Stimulated activated CD4-positive, alpha-beta T cell treated with anti-CD3 and anti-CD28 coated beads, Interleukin-15, amount 100 ng/mL, for 24 hours (primary cell): ENCODE data around the gene ME1.
"Not testable (repeated sequence)": the region's sequence is repeated elsewhere in the genome, so short reads cannot be mapped to it uniquely, and the experiment has no call there.

Experiments used
- DNase-seq: peaks from one replicate; pipeline ENCODE4 v3.0.0-alpha.2; 2020

The ME1 gene

DNA sequence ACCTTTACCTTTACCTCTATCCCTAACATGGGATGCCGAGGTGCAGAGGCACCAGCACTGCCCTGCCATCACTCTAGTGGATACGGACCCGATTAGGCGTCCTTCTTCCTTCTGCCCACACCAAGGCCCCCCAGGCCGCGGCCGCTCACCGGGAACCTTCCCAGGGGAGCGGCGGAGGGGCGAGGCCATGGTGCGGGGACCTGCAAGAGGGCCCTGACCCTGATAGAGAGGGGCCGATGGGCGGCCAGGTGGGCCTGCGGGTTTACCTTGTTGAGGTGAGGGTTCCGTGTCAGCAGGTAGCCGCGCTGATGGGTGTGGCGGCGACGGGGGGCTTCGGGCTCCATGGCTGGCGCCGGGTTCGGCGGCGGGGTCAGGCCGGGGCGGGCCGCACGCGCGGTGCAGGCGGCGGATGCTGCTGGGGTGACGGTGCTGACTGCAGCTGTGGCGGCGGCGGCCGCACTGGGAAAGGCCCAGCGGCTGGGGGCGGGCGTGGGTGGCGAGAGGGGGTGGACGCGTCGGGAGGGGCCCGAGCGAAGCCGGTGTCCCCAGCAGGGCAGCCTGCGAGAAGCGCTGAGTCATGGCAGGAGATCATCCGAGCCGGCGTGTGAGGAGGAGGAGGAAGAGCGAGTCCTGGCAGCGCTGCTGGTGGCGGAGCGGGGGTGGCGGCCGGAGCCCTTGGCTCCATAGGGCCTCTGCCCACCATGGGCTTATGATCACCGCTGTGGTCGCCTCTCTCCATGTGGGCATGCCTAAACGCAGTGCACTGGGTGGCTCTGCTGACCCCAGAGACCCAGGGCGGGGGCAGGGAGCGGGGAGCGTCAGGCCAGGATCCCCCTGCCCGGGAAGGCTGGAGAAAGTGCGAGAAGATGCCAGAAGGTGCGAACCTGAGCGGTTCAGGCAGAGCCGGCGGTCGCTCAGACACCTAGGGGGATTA lies at the start of gene ME1:
ME1 (minus strand) TSS at position 441 of the 934 bp plus-strand sequence; CDS start at position 344, 97 bp downstream.
- peak; percentile 40 for DNase-seq

DNA sequence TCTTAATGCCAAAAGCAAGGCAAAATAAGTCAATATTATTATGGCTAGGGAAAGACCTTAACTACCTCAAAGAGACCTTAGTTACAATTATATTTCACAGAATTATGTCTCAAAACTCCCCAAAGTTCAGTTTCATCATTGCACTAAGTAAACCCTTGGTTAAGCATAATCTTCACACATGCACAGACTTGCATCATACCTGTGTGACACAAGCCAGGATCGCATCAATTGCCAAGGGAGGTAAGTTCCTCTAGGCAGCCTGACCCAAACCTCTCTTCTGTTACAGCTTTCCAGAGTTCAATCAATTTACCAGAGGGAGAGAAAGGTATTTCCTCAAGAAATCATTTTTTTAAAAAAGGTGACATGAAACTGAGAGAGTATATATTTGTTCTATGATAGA lies 49.6 kb upstream of the ME1 start:
- DNase-seq: no peak

DNA sequence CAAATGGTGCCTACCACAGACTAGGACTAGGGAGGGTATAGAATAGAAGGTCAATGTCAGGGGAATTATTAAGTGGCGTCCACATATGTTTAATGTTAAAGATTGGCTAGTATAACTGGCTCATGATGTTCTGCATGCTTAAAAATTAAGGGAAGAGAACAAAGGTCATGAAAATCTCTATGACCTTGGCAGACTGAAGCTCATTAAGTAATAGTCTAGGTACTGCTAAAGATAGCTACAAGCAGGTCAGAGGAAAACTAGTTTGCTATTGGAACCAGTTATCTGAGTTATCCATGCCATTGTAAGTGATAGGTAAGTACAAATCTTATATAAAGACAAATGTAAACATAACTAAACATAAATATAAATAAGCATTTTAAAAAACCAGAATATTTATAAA lies 48.5 kb upstream of the ME1 start:
- no peak for DNase-seq

DNA sequence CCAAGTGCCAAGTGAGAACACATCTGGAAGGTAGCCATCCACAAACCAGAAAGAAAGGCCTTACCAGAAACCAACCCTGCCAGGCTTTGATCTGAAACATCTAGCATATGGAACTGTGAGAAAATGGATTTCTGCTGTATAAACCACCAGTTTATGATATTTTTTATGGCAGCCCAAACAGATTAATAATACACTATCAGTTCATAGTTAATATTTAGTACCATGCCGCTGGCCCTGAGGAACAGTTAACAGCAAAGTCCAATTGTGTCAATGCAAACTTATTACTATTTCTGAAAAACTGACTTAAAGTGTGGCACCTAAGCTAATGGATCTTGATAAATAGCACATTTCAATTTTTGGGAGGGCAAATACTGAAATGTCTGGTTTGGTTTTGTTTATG lies 46.1 kb upstream of the ME1 start:
- no peak for DNase-seq

DNA sequence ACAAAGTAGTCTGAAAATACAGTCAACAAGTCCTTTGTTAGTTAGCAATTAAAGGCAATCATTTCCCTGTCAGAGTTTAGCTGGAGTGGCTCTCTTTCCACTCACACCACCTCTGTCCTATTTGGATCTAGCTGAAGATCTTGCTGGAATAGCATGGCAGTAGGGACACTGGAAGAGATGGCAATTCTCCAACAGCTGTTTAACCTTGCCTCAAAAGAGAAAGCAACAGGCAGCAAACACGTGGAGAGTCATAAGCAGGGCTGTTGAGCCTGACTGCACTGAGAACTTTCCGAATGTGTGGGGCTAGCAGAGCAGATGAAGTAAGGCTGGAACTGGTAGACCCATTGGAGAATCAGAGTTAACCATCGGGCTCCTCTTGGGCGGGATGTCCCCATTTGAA lies 43.5 kb upstream of the ME1 start:
- no peak for DNase-seq

DNA sequence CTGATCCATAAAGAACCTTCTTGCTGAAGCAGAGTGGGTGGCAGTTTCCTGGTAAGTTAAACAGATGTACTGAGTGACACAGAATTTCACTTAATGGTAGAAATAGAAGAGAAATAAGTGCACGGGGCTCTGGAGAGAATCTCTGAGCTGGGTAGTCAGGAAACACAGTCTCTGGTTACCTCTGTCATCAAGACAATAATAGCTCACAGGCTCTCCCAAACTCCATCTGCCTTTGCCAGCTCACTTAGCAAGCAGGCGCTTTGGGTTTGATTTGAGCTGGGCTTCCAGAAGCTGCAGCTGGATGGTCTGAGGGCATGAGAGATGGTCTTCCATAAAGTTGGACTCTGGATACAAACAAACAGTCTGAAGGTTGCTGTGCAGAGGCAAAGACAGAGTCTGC lies 41.9 kb upstream of the ME1 start:
- no peak for DNase-seq

DNA sequence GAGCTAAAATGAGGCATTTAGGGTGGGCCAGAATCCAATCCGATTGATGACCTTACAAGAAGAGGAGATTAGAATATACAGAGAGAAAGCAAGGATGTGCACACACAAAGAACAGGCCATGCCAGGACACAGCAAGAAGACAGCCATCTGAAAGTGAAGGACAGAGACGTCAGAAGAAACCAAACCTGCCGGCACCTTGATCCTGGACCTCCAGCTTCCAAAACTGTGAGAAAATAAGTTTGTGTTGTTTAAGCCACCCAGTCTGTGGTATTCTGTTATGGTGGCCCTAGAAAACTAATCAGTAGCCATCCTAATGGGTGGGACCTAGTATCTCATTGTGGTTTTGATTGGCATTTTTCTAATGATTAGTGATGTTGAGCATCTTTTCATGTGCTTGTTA lies 39.7 kb upstream of the ME1 start:
- DNase-seq: no peak

DNA sequence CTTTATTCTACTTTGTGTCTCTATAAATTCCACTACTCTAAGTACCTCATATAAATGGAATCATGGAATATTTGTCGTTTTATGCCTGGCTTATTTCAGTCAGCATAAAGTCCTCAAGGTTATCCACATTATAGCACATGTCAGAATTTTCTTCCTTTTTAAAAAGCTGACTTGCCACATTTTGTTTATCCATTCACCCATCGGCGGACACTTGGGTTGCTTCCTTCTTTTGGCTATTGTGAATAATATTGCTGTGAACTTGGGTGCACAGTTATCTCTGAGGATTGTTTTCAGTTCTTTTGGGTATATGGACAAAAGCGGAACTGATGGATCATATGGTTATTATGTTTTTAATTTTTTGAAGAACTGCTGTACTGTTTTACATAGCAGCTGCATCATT lies 39.1 kb upstream of the ME1 start:
- no peak for DNase-seq

DNA sequence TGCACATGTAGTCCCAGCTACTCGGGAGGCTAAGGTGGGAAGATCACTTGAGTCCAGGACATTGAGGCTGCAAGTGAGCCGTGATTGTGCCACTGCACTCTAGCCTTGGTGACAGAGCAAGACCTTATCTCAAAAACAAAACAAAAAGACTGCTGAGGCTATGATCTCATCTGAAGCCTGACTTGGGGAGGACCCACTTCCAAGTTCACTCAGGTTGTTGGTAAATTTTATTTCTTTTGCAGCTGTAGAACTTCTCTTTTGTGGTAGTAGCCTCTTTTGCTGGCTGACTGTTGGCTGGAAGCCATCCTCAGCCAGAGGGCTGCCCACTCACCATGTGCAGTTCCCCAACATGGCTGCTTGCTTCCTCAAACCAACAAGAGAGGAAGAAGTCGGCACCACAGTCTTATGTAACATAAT lies 36.8 kb upstream of the ME1 start:
- no peak for DNase-seq

DNA sequence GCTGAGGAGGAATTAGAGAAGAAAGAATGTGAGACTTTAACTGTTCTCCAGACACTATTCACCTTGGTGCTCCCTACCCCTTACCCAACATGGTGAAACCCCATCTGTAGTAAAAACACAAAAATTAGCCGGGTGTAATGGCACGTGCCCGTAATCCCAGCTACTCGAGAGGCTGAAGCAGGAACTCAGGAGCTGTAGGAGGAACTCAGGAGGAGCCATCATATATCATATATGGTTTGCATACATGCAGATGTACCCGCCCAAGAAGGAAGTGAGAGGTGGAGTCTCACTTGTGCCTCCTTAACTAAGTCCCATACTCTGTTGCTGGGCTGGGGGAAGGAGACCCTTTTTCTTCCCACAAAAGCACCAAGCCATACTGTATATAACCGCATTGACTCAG lies 35.5 kb upstream of the ME1 start:
- no peak for DNase-seq

DNA sequence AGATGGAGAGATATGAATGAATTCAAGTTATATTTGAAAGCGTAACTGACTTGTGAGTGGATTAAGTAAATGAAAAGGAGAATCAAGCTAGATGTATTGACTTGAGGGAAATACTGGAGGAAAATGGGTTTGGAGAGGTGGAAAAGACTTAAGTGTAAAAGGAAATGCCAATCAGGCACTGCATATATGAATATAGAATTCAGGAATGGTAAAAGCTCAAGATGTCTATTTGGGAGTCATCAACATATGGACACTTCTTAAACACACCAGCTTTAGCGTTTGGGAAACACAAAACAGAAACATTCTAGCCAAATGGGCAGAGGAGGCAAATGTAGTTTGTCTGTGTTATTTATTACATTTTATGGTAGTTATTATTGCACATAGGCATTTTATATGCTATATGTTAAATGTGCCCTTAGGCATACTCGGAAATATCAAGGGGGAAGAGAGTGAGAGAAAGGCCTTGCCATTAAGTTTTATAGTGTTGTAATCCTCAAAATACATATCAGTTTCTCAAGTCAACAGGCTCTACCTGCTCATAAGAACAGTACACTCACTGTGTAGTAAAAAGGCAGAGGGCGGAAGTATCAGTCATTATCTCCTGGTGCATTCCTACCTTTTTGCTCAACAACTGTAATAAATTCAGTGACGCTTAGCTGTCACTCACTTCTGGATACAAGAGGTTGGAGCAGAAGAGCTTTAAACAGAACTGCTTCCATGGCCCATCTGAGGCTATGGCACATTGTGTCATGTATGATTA lies 33.7 kb upstream of the ME1 start:
- DNase-seq: no peak

DNA sequence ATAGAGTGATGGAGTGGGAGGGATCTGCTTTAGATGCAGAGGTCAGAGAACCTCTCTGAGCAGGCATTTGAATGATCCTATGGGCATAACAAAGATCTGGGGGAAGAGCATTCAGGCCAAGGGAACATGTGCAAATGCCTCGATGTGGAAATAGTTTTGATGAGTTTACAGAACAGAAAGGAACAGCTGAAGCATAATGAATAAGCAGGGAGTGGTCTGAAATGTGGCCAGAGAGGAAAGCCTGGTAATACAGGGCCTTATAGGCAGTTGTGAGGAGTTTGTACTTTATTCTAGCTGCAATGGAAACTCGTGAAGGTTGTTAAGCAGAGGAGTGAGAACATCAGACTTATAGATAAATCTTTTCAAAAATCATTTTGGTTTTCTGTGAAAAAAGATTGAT lies 33.0 kb upstream of the ME1 start:
- no peak for DNase-seq

DNA sequence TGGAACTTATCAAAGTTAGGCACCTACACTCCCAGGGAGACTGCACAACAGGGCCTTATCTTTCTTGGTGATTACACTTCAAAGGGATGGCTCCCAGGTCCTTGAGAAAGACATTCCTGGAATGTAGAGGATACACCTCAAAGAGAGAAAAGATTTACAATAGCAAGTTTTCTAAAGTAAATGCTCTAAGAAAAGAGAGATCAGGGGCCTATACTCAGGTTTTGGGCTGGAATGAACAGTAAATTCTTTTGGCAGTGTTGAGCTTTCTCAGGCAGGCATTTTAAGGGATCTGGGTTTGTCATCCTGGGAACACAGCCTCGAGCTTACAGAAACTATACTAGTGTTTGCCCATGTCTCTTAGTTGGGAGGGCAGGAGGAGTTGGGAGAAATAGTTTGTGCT lies 31.7 kb upstream of the ME1 start:
- no peak for DNase-seq

DNA sequence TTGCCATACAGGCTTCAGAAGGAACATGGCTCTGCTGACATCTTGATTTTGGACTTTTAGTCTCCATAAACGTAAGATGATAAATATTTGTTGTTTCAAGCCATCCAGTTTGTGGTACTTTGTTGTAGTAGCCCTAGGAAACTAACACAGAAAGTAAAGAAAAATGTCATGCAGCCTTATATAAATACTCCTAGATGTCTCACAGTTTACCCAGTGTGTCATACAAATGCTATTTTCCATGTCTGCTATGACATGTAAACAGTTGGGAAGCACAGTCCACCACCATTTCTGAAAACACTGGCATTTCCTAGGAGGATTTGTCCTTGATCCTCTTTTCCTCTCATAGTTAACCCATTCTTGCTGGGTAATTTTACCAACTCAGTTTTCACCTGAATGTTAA lies 30.6 kb upstream of the ME1 start:
- DNase-seq: no peak

DNA sequence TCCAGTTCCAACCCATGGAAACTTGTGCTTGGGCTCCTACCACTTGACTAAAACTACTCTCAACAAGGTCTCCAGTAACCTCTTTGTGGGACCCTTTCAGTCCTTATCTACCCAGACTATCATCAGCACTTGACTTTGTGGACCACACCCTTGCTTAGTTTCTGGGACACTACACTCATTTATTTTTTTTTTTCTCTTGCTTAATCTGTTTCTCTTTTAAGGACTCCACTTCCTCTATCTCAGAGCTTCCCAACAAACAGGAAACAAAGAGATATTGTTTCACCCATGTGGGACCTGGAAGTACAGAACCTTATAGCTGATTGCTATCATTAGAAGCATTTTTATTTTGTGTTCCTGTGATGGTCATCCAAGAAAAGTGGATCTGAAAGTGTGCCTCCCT lies 28.8 kb upstream of the ME1 start:
- no peak for DNase-seq

DNA sequence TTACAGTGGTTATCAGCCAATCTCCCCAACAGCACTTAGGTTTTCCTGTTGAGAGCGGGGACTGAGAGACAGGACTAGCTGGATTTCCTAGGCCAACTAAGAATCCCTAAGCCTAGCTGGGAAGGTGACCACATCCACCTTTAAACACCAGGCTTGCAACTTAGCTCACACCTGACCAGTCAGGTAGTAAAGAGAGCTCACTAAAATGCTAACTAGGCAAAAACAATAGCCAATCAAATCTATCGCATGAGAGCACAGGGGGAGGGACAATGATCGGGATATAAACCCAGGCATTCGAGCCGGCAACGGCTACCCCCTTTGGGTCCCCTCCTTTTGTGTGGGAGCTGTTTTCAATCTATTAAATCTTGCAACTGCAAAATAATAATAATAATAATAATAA lies 19.2 kb upstream of the ME1 start:
- DNase-seq: not testable (repeated sequence)

DNA sequence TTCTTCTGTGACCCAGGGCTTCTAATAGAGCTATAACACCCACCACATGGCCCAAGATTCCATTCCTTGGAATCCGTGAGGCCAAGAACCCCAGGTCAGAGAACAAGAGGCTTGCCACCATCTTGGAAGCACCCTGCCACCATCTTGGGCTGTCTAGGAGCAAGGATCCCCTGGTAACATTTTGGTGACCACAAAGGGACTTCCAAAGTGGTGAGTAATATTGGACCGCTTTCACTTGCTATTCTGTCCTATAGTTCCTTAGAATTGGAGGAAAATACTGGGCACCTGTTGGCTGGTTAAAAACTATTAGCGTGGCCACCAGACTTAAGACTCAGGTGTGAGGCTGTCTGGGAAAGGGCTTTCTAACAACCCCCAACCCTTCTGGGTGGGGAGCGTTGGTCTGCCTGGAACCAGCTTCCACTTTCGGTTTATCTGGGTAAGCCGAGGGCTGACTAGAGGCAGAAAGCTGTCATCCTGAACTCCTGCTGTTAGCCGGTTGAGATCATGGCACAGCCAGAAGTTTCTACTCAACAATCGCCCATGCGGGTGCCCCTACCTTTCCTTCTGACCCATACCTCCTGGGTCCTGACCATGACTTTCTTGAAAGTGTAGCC lies 13.3 kb upstream of the ME1 start:
- not testable (repeated sequence) for DNase-seq

DNA sequence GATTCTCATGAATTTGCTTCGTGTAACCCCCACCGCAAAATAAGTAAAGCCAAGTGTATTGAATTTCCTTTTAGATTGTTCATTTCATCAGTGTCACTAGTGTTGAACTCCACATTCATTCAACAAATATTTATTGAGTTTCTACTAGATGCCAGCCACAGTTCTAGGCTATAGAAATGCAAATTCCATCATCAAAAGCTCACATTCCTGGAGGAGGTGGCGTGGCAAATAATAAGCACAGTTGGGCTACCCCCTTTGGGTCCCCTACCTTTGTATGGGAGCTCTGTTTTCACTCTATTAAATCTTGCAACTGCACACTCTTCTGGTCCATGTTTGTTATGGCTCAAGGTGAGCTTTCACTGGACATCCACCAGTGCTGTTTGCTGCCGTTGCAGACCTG lies 12.7 kb upstream of the ME1 start:
- no peak for DNase-seq

DNA sequence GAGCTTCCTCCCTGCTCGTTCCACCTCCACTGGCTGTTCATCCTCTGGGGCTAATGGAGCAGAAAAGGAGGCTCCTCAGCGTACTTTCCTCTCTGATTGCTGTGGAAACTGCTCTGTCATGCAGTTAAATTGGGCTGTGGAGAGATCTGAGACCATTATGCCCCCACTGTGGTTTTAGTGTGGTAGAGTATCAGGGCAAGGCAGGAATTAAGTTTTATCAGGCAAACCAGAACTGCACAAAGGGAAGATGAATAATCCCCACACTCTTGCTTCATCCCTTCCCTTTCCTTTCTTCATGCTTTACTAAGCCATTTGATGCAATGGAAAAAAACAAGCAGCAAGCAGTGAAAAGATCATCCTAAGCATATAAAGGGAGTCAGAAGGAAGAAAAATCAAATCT lies 11.9 kb upstream of the ME1 start:
- DNase-seq: no peak

DNA sequence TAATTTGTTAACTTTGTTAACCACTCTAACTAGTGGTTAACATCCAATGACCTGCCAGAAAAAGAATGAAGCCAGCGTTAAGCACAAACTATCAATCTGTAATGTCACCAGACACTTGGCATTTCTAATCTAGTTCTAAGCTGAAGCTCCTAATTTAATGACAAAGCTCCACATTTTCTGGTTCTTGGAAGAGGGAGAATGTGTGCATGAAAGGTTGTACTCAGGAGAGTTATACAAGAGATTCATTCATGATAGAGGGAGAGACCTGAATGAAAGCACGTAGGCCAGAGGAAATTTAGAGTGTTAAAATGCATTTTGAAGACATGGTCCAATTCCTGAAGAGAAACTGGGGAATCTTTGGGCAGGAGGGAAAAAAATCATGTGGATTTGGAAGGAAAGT lies 8.3 kb upstream of the ME1 start:
- no peak for DNase-seq

DNA sequence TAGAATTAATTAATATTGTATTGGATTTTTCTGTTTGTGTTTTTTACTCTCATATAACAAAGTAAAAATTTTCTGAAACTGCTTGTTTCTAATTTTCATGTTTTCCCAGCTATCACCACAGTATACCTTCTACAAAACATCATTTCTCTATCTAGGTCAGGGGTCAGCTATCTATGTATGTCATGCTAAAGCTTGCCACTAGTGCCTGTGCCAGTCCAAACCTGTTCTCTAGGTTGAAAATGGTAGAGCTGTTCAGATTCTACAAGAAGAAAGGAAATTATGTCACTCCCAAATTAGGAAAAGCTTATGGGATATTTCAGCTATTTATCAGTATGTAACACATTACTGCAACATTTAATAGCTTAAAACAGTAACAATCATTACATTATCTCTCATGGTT lies 5.8 kb upstream of the ME1 start:
- no peak for DNase-seq

DNA sequence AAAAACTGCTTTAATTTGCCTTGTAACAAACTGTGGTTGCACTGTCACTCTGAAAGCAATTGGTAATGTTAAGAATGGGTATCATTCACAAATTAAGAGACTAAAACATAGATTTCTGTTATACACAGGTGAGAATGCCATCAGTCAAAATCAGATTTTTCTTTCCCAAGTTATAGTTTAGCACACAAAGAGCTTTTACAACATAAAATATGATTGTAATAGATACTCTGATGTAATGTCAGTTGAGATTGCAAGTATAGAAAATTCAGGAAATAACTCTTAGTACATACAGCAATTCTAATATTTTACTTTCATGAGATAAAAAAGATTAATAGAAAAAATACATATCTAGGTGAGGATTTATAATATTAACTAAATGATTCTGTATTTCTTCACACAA lies 2.3 kb upstream of the ME1 start:
- DNase-seq: no peak

DNA sequence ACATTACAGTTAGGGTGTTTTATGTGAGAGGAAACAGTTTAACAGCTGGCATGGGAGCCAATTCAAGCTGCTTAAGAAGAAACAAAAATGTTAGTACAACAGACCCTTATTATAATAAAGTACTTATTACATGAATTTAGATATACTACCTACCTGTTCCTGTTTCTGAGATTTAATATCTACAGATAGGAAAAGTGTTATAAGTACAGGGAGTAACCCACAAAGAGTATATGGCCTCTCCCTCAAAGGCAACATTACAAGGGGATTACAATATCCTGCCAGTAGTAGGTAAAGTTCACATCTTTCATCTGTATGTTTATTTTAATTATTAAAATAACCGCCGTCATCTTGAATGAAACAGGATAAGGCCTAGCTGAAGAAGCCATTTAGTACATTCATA lies 1.8 kb upstream of the ME1 start:
- DNase-seq: no peak
